HG03354 (cell line): ENCODE data around the gene POGK.
"Not testable (repeated sequence)": the region's sequence is repeated elsewhere in the genome, so short reads cannot be mapped to it uniquely, and the experiment has no call there.

ENCODE experiments used
- ATAC-seq: cut with Tn5 transposase; IDR thresholded peaks from one replicate; pipeline ENCODE4 v1.9.1; 2021; ENCODE audit warnings: mild to moderate bottlenecking; ENCODE audit not compliant: unreplicated experiment, poor library complexity, severe bottlenecking

The POGK gene, protein sequence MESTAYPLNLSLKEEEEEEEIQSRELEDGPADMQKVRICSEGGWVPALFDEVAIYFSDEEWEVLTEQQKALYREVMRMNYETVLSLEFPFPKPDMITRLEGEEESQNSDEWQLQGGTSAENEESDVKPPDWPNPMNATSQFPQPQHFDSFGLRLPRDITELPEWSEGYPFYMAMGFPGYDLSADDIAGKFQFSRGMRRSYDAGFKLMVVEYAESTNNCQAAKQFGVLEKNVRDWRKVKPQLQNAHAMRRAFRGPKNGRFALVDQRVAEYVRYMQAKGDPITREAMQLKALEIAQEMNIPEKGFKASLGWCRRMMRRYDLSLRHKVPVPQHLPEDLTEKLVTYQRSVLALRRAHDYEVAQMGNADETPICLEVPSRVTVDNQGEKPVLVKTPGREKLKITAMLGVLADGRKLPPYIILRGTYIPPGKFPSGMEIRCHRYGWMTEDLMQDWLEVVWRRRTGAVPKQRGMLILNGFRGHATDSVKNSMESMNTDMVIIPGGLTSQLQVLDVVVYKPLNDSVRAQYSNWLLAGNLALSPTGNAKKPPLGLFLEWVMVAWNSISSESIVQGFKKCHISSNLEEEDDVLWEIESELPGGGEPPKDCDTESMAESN

DNA sequence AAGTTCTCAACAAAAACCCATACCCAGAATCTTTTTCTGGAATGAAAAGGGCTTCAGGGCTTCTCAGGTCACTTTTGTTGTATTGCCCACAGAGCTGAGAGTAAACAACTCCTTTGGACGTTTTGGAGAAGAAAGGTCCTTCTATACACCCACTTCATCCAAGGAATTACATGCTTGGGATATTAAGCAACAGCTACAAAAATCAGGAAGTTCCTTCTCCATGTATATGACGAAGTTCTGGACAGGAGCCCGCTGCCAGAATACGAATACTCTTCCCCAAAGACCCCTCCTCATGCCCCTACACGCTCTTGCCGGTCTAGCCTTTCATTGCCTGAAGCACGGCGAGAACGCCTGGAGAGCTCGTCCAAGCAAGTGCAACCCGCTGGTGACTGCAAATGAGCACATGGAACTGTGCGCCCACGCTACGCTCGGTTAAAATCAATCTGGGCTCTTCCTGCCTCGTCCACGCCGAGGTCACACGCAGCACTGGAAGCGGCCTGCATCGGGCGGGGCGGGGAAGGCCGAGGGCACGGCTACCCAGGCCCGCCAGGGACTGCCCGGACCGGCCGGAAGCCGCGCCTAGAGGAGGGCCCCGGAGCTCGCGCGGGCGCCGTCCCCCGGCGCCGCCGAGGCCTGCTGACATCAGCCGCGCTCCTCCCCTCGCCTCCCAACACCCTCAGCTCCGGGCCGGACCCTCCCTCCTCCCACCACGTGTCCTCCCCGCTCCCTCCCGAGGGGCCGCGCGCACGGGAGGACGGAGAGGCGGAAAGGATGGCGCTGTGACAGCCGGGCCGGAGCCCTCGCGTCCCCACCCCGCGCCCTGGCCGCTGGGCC lies at the start of gene POGK:
Gene POGK, plus strand, starts transcription at position 710 of the 834 bp plus-strand sequence. CDS start 1,482 bp downstream, outside the sequence.
- peak; percentile 95 for ATAC-seq

- no peak for ATAC-seq
Measured at GRCh38 chr1:166796620-166797236, 42.5 kb upstream of the POGK start.

- ATAC-seq, result no peak
Measured at GRCh38 chr1:166808952-166809351, 30.3 kb upstream of the POGK start.

GRCh38 chr1:166811691-166812090 lies 27.6 kb upstream of the POGK start:
- no peak for ATAC-seq

- ATAC-seq, result no peak
Measured at GRCh38 chr1:166813508-166814223, 25.6 kb upstream of the POGK start.

DNA sequence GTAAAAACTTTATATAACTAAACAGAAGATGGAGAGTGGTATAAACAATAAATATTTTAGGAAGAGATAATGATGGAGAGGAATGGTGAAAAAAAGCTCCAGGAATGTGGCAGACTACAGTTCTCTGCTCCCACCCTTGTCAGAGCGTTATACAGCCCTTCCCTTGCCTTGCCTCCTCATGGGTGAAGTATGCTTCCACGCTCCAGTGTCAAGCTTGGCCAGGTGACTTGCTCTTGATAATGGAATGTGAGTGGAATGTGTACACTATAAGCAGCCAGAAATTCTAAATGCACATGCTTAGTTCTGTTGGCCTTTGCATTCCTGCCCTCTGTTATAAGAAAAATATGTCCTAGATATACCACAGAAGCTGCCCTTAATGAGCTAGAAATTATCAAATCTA lies 24.7 kb upstream of the POGK start:
- no peak for ATAC-seq

- ATAC-seq, result no peak
Measured at GRCh38 chr1:166819974-166820373, 19.3 kb upstream of the POGK start.

- ATAC-seq, result peak; percentile 67
Measured at GRCh38 chr1:166822385-166822784, 16.9 kb upstream of the POGK start.

DNA sequence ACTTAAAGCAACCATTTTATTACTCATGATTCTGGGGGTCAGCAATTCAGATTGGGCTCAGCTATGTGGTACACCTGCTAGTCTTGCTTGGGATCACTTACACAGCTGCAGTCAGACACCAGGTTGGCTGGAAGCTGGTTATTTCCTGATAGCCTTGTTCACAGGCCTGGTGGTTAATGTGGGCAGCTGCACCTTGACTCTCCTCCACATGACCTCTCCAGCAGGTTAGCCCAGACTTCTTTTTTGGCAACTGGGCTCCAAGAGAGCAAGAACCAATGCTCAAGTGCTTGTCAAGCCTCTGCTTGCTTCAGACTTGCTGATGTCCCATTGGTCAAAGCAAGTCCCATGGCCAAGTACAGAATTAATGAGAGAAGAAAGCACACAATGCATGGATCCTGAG lies 11.8 kb upstream of the POGK start:
- ATAC-seq, result no peak

DNA sequence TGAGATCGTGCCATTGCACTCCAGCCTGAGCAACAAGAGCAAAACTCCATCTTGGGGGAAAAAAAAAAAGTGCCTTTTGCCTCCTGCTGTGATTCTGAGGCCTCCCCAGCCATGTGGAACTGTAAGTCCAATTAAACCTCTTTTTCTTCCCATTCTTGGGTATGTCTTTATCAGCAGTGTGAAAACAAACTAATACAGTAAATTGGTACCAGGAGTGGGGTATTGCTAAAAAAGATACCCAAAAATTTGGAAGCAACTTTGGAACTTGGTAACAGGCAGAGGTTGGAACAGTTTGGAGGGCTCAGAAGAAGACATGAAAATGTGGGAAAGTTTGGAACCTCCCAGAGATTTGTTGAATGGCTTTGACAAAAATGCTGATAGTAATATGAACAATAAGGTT lies 9.5 kb upstream of the POGK start:
- not testable (repeated sequence) for ATAC-seq

DNA sequence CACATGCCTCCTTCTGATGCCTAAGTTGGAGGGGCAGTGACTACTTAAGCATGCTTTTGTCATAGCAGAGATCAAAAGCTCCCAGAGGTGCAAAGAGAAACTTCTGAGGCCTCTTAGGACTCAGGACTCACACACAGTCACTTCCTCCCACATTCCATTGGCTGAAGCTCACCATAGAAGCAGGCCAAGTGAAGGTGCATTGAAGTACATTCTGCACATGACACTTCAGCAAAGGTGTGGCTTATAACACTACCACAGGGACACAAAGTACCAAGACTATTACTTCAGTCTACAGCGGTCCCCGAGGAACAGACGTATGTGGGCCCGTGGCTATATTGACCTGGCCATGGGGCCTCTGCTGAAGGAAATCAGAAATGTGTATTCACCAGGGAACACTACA lies 2.5 kb upstream of the POGK start:
- no peak for ATAC-seq

- ATAC-seq, result peak; percentile 47
Measured at GRCh38 chr1:166839600-166840308, 479 bp downstream of the POGK start.

DNA sequence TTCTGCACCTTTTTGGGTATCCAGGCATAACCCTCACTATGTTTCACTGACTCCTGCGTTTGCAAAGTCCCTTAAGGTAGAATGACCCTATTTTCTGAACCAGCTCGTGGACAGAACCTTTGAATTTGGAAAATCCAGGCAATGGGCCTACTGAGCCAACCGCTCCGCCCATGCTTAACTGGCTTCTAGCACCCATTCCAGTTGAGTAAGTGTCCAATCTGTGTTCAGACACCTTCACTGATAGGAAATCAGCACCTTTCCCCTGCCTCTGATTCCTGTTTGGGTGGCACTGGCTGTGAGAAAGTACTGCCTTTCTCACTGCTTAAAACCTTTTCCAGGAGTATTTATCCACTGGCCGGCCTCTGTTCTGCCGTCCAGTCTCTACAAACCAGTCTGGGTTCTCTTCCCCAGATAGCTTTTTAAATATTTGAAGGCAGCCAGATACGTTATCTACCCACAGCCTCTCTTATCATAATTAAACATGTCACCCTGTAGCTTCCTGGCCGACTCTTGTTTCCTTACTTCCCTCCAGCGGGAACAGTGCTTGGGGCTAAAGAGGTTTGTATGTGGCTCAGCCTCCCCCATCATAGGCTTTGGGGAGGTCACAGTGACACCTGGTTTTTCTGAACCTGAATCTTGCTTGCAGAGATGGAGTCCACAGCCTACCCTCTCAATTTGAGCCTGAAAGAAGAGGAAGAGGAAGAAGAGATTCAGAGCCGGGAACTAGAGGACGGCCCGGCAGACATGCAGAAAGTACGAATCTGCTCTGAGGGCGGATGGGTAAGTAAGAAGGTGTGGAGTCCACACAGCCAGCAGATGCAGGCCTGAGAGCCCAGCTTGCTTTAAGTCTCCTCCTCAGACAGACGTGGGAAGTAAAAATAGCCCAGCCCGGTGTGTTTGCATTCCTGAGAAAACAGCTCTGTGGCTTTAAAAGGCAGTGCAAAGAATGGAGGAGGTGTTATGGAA lies 1.3 kb downstream of the POGK start:
- ATAC-seq, result no peak

DNA sequence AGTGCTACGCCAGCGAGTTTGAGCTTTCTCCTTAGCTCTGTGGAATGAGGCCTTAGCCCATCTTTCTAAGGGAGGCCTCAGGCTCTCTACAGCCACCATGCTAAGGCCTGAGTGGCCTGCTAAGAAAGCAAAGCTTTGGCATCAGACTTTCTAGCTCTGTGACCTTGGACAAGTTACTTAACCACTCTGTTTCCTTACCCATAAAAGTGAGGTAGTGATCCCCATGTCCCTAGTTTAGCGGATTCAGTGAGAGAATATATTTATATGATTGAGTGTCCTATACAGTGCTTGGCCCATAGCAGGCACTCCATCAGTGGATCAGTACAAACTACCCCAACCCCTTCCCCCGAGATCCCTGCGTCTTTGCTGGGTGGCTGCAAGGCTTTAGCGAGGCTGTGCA lies 4.0 kb downstream of the POGK start:
- no peak for ATAC-seq

GRCh38 chr1:166843769-166844596 lies 4.7 kb downstream of the POGK start:
- ATAC-seq, result no peak

GRCh38 chr1:166844791-166845190 lies 5.5 kb downstream of the POGK start:
- ATAC-seq, result no peak

DNA sequence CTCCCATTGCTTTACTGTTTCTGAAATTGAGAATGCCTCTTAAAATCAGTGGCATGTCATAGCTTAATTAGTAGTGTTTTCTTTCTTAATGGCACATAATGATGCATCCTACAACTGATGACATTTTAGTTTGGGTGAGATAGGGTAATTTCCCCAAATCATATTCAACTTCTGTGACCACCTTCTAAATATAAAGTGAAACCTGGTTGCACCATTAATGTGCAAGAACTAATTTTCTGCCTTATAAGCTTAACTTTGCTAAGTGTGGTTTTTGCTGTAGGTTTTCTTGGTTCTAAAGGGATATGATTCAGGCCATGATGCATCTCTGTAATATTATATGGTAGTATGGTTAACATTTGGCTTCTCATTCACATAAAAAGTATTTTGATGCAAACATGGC lies 8.9 kb downstream of the POGK start:
- ATAC-seq, result no peak
